NOMO-1 (cell line): ENCODE data around the gene SMIM27.
"Not testable (repeated sequence)": the region's sequence is repeated elsewhere in the genome, so short reads cannot be mapped to it uniquely, and the experiment has no call there.

Source experiments
- DNase-seq, 2 experiments: peaks; one replicate each; lab custom pipeline; 2025; ENCODE audit not compliant: unreplicated experiment in 2 of 2; lab: John Stamatoyannopoulos, UW

Gene SMIM27

GRCh38 chr9:32596096-32596865, 44.2 kb downstream of the SMIM27 start:
- DNase-seq: no peak

- no peak for DNase-seq
These were observed 44.8 kb downstream of the SMIM27 start for GRCh38 chr9:32596936-32597335.

GRCh38 chr9:32599021-32599420, 46.9 kb downstream of the SMIM27 start:
- DNase-seq: not testable (repeated sequence)
